B cell (primary cell): Measurements from ENCODE around the gene CELSR3. TPM values are rescaled to one million over a fixed set of nuclear protein-coding genes. Genes with fewer than 3 reads are reported as not detected.

Experiments used
- ATAC-seq: fragments of 200-7000 bp; cut with Tn5 transposase; one replicate; pipeline ENCODE4 v1.10.0; 2021; ENCODE audit warnings: low read depth, mild to moderate bottlenecking, moderate number of reproducible peaks, moderate library complexity
- CTCF ChIA-PET: fragments of 350-600 bp; sonication (Branson Sonifier 250); formaldehyde crosslinking; loops from one replicate; lab custom pipeline; 2021; ENCODE audit warnings: antibody characterized with exemption, inconsistent platforms; lab: Charles Lee
- POLR2A ChIA-PET: fragments of 350-600 bp; sonication (Branson Sonifier 250); formaldehyde crosslinking; loops from one replicate; lab custom pipeline; 2021; ENCODE audit warnings: antibody characterized with exemption; lab: Charles Lee
- DNase-seq: peaks from one replicate; pipeline ENCODE4 v3.0.0; 2013
- H2AFZ ChIP-seq: 2 replicates; pipeline ENCODE4 v1.6.1; 2012; ENCODE audit warnings: mild to moderate bottlenecking, low read depth, low read length; ENCODE audit not compliant: insufficient read depth, poor library complexity, severe bottlenecking
- H3K27ac ChIP-seq, 2 donors: 1 replicate in 1 of 2; 2 replicates in 1 of 2; pipeline ENCODE4 v1.5.1; 2012 to 2013; ENCODE audit warnings: low read length in 2 of 2, mild to moderate bottlenecking in 2 of 2, moderate library complexity in 1 of 2
- H3K27me3 ChIP-seq, 4 experiments: fragments of 200-600 bp in 1 of 4; sonication (generic) in 1 of 4; replicated peaks in 1 of 4; 1 replicate in 2 of 4; 2 replicates in 2 of 4; pipeline versions ENCODE4 v1.6.1 to v1.7.0; 2013 to 2016; ENCODE audit warnings: low read length in 3 of 4, mild to moderate bottlenecking in 2 of 4, mixed read lengths in 1 of 4, moderate library complexity in 1 of 4; ENCODE audit not compliant: insufficient read depth in 4 of 4, control insufficient read depth in 3 of 4; ENCODE audit errors: control extremely low read depth in 1 of 4
- H3K36me3 ChIP-seq, 2 experiments: replicated peaks in 1 of 2; 1 replicate in 1 of 2; 2 replicates in 1 of 2; pipeline versions ENCODE4 v1.6.1 to v1.7.1; 2013; ENCODE audit warnings: low read length in 1 of 2; ENCODE audit not compliant: insufficient read depth in 2 of 2, control insufficient read depth in 1 of 2; ENCODE audit errors: control extremely low read depth in 1 of 2, extremely low read depth in 1 of 2
- H3K4me1 ChIP-seq, 2 donors: fragments of 200-600 bp in 1 of 2; sonication (generic) in 1 of 2; 1 replicate in 1 of 2; 2 replicates in 1 of 2; pipeline versions ENCODE4 v1.5.1 to v1.6.1; 2013 to 2017; ENCODE audit warnings: low read length in 2 of 2; ENCODE audit not compliant: control insufficient read depth in 2 of 2, insufficient read depth in 2 of 2
- H3K4me2 ChIP-seq: replicated peaks from 2 replicates; pipeline ENCODE3; 2012; ENCODE audit warnings: mild to moderate bottlenecking, low read depth, low read length; ENCODE audit not compliant: poor library complexity, severe bottlenecking
- H3K4me3 ChIP-seq, 5 experiments: fragments of 200-600 bp in 1 of 5; sonication (generic) in 1 of 5; 1 replicate in 3 of 5; 2 replicates in 2 of 5; pipeline versions ENCODE4 v1.5.1 to v1.7.0; 2011 to 2016; ENCODE audit warnings: low read length in 4 of 5, mild to moderate bottlenecking in 4 of 5, low read depth in 2 of 5, control low read depth in 1 of 5, moderate library complexity in 1 of 5; ENCODE audit not compliant: insufficient read depth in 1 of 5; ENCODE audit errors: control extremely low read depth in 1 of 5, extremely low read depth in 1 of 5
- H3K79me2 ChIP-seq: fragments of 200-600 bp; sonication (generic); one replicate; pipeline ENCODE4 v1.6.0; 2016; ENCODE audit warnings: low read length; ENCODE audit not compliant: control insufficient read depth, insufficient read depth
- H3K9ac ChIP-seq: fragments of 200-600 bp; sonication (generic); 2 replicates; pipeline ENCODE4 v1.6.1; 2017; ENCODE audit warnings: mild to moderate bottlenecking, low read length, moderate library complexity
- H3K9me3 ChIP-seq, 3 donors: one replicate each; pipeline versions ENCODE4 v1.6.1 to v1.7.1; 2013; ENCODE audit warnings: low read length in 2 of 3; ENCODE audit not compliant: control insufficient read depth in 2 of 3, insufficient read depth in 1 of 3; ENCODE audit errors: control extremely low read depth in 1 of 3
- H4K20me1 ChIP-seq: 2 replicates; pipeline ENCODE4 v1.6.0; 2012; ENCODE audit warnings: mild to moderate bottlenecking, low read length; ENCODE audit not compliant: insufficient read depth, control insufficient read depth, poor library complexity, severe bottlenecking
- H3K27ac Mint-ChIP-seq: one replicate; pipeline ENCODE4 v1.8.0; 2021; ENCODE audit warnings: mixed read lengths
- H3K27me3 Mint-ChIP-seq: one replicate; pipeline ENCODE4 v1.8.0; 2021; ENCODE audit warnings: mixed read lengths
- H3K4me1 Mint-ChIP-seq: one replicate; pipeline ENCODE4 v1.8.0; 2021; ENCODE audit warnings: mixed read lengths
- H3K4me3 Mint-ChIP-seq: one replicate; pipeline ENCODE4 v1.8.0; 2021; ENCODE audit warnings: mixed read lengths
- H3K9me3 Mint-ChIP-seq: one replicate; pipeline ENCODE4 v1.8.0; 2022; ENCODE audit warnings: mixed read lengths; ENCODE audit not compliant: insufficient read depth
- EZH2 ChIP-seq: IDR thresholded peaks from 2 replicates; pipeline ENCODE4 v1.6.1; 2012; ENCODE audit warnings: borderline replicate concordance, low read depth, mild to moderate bottlenecking, moderate library complexity, low read length; ENCODE audit not compliant: insufficient read depth, poor library complexity, severe bottlenecking
- WGBS: methylation state at CpG from one replicate; pipeline ENCODE4 v1.1.5; 2013; ENCODE audit warnings: missing lambda C conversion rate; ENCODE audit not compliant: insufficient coverage; 5-methylcytosine and 5-hydroxymethylcytosine counted together
- intact Hi-C: fragments of 100-400 bp; cut with micrococcal nuclease; formaldehyde crosslinking; loops from one replicate; pipeline ENCODE4 v1.10.0; 2022
- polyA plus RNA-seq: library from polyadenylated mRNA; depleted of rRNA; stranded (reverse); fragments of >200 nt; gene quantifications from 2 replicates; pipeline ENCODE4 v1.2.3, GENCODE V29; 2012
- total RNA-seq, 2 donors: library from RNA; stranded (reverse); fragments of 120-200 nt in 1 of 2; gene quantifications; 1 replicate in 1 of 2; 2 replicates in 1 of 2; pipeline versions ENCODE4 v1.2.3 to v1.2.4, GENCODE V29; 2013 to 2022
- TF ChIP-seq, protein P1 (sequence below): fragments of 200-600 bp; IDR thresholded peaks from one replicate; pipeline ENCODE4 v1.8.0; 2022; ENCODE audit warnings: antibody characterized with exemption, mild to moderate bottlenecking

CELSR3 gene
- total and polyA plus RNA-seq, 2 donors (not counting 1 experiment from before 2014, with no cell fraction given) = 2.4 to 2.5 TPM

DNA sequence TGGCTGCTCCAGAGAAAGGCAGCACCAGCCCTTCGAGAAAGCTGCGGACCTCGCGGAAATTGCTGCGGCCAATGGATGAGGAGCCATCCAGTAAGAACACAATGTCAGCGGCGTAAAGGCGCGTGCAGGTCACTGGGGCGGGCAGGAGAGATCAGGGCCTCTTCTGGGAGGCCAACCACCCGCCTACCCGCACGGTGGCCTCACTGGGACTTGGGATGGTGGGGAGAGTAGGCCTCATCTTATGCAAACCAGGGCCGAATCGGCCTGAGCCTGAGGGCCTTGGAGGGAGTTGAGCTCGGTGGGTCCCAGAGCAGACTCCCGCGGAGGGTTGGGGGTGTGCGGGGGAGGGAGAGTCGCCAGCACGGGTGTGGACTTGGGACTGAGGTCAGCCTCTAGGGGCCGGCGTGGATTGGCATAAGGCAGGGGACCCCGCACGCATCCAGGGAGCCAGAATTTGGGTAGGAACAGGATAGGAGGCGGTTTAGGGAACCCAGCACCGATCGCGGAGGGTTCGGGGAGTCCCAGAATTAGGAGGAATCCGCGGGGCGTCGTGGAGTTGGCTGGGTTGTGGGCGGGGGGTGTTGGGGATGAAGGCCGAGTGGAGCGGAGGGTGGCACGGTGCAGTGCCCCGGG lies 68.2 kb downstream of the CELSR3 start:
- intact Hi-C loops = no loop called here
- no peak for ATAC-seq
- Histone ChIP-seq H3K4me1 (peaks cover 4 to 9% of the 10 kb centered on the region in 2 donors), H3K9me3 (no peaks in the 10 kb centered on the region), H3K36me3 (peaks cover 0 to 19% of the 10 kb centered on the region in 2 experiments), H4K20me1 (no peaks in the 10 kb centered on the region), H3K4me3 (no peak overlapping the region), H3K4me2 (peak overlapping the region; percentile 53), H3K27ac (no peak overlapping the region), H2AFZ (peak overlapping the region; percentile 38), H3K27me3 (peaks cover 0 to 33% (median 6%) of the 10 kb centered on the region in 4 experiments), H3K79me2 (no peaks in the 10 kb centered on the region), H3K9ac (no peak overlapping the region)
- Mint-ChIP-seq H3K27ac (no peak overlapping the region), H3K27me3 (peaks cover 29% of the 10 kb centered on the region), H3K9me3 (no peaks in the 10 kb centered on the region), H3K4me1 (peaks cover 9% of the 10 kb centered on the region), H3K4me3 (peak overlapping the region; percentile 45)
- TF ChIP-seq EZH2 = no peak
- TF ChIP-seq, protein P1, sequence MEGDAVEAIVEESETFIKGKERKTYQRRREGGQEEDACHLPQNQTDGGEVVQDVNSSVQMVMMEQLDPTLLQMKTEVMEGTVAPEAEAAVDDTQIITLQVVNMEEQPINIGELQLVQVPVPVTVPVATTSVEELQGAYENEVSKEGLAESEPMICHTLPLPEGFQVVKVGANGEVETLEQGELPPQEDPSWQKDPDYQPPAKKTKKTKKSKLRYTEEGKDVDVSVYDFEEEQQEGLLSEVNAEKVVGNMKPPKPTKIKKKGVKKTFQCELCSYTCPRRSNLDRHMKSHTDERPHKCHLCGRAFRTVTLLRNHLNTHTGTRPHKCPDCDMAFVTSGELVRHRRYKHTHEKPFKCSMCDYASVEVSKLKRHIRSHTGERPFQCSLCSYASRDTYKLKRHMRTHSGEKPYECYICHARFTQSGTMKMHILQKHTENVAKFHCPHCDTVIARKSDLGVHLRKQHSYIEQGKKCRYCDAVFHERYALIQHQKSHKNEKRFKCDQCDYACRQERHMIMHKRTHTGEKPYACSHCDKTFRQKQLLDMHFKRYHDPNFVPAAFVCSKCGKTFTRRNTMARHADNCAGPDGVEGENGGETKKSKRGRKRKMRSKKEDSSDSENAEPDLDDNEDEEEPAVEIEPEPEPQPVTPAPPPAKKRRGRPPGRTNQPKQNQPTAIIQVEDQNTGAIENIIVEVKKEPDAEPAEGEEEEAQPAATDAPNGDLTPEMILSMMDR = no peak
- DNase-seq = no peak
- WGBS = 30% methylated on average over 36 of the region's 39 CpGs
- ChIA-PET POLR2A (no interaction called here), CTCF (no interaction called here)

DNA sequence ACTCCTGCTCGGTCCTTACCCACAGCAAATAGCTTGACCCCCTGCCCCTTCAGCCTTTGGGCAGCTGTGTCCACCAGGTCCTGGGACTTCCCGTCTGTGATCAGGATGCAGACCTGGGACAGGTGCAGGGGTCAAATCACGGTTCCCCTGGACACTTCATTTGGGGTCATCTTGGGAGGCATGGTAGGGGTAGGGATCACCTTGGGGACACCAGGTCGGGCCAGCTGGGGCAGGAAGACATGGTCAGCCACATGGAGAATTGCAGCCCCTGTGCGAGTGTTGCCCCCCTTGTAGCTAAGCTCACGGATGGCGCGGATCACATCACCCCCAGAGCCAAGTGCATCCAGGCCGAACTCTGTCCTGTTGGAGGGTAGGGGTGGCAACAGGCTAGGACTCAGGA lies 69.3 kb downstream of the CELSR3 start:
- peaks cover 37% of the 10 kb centered on the region for H3K27me3 Mint-ChIP-seq
- no peak for TF ChIP-seq EZH2
- TF ChIP-seq, protein P1 = no peak
- no peak overlapping the region for H3K4me2 ChIP-seq

More for the DNA sequence above, 69.3 kb downstream of the CELSR3 start:
- Histone ChIP-seq H3K79me2 (no peaks in the 10 kb centered on the region), H3K4me3 (no peak overlapping the region), H2AFZ (no peak overlapping the region), H3K27ac (no peak overlapping the region), H3K4me1 (peaks cover 4 to 9% of the 10 kb centered on the region in 2 donors), H3K9ac (no peak overlapping the region), H3K27me3 (peaks cover 0 to 38% (median 7%) of the 10 kb centered on the region in 4 experiments), H3K9me3 (no peaks in the 10 kb centered on the region), H3K36me3 (peaks cover 0 to 7% of the 10 kb centered on the region in 2 experiments), H4K20me1 (no peaks in the 10 kb centered on the region)
- intact Hi-C loops = no loop called here
- WGBS = 88% methylated on average over 8 of the region's 9 CpGs
- Mint-ChIP-seq H3K4me3 (no peak overlapping the region), H3K4me1 (peaks cover 9% of the 10 kb centered on the region), H3K9me3 (no peaks in the 10 kb centered on the region), H3K27ac (no peak overlapping the region)
- DNase-seq (no peak), ATAC-seq (no peak)
- ChIA-PET CTCF (no interaction called here), POLR2A (no interaction called here)
